Glutamatergic neuron (in vitro differentiated cells): ENCODE data around the gene ERCC6L2. TPM values are rescaled to one million over a fixed set of nuclear protein-coding genes. Genes with fewer than 3 reads are reported as not detected.

Experiments used
- DNase-seq: peaks from one replicate; pipeline ENCODE4 v3.0.0; 2022
- H3K27ac Mint-ChIP-seq: one replicate; pipeline ENCODE4 v1.8.0; 2020; ENCODE audit warnings: mild to moderate bottlenecking, mixed read lengths, inconsistent platforms; ENCODE audit not compliant: unreplicated experiment
- H3K27me3 Mint-ChIP-seq: one replicate; pipeline ENCODE4 v1.8.0; 2020; ENCODE audit warnings: mild to moderate bottlenecking, moderate library complexity, mixed read lengths, inconsistent platforms; ENCODE audit not compliant: unreplicated experiment
- H3K36me3 Mint-ChIP-seq: one replicate; pipeline ENCODE4 v1.8.0; 2020; ENCODE audit warnings: mild to moderate bottlenecking, mixed read lengths, inconsistent platforms; ENCODE audit not compliant: unreplicated experiment
- H3K4me1 Mint-ChIP-seq: one replicate; pipeline ENCODE4 v1.8.0; 2020; ENCODE audit warnings: mild to moderate bottlenecking, low read depth, mixed read lengths, inconsistent platforms; ENCODE audit not compliant: unreplicated experiment
- H3K4me3 Mint-ChIP-seq: one replicate; pipeline ENCODE4 v1.8.0; 2020; ENCODE audit warnings: mild to moderate bottlenecking, mixed read lengths, inconsistent platforms; ENCODE audit not compliant: unreplicated experiment
- H3K9me3 Mint-ChIP-seq: one replicate; pipeline ENCODE4 v1.8.0; 2020; ENCODE audit warnings: mild to moderate bottlenecking, moderate library complexity, mixed read lengths, inconsistent platforms; ENCODE audit not compliant: unreplicated experiment
- CTCF ChIP-seq: fragments of 200-600 bp; sonication (generic); IDR thresholded peaks from one replicate; pipeline ENCODE4 v1.5.0; 2021; ENCODE audit not compliant: partially characterized antibody, unreplicated experiment
- long read RNA-seq: library from polyadenylated mRNA; unstranded; transcript quantifications from one replicate; pipeline ENCODE4 v2.0.0, GENCODE V29; 2020; ENCODE audit not compliant: unreplicated experiment
- total RNA-seq: library from RNA; stranded (reverse); fragmentation: NEBNext Ultra II Directional; extraction: Animal tissue kit (Norgen Biotek cat#: 25700); gene quantifications from one replicate; pipeline ENCODE4 v1.2.1, GENCODE V29; 2021; ENCODE audit not compliant: unreplicated experiment

The ERCC6L2 gene
- total RNA-seq: 51.3 TPM
- long read RNA-seq, full-length matches to known transcripts: 1 of 4 reads
- long read RNA-seq, partial matches to known transcripts: 0 of 4 reads
- long read RNA-seq, other reads (novel, unspliced or antisense): 3 of 4 reads

- H3K27ac Mint-ChIP-seq: no peak within 1 kb of the TSS
- DNase-seq: peak; percentile 95
- no peak within 1 kb of the TSS for H3K4me3 Mint-ChIP-seq
- peaks cover 5% of the 10 kb centered on the region for H3K36me3 Mint-ChIP-seq
- peaks cover 2% of the 10 kb centered on the region for H3K27me3 Mint-ChIP-seq
- no peak for TF ChIP-seq CTCF
- peaks cover 9% of the 10 kb centered on the region for H3K4me1 Mint-ChIP-seq
- peaks cover 6% of the 10 kb centered on the region for H3K9me3 Mint-ChIP-seq
Measured at GRCh38 chr9:95875305-95876137, at the start of gene ERCC6L2. TSS of gene ERCC6L2 (plus strand) at chr9:95875691. CDS start at chr9:95876039, 348 bp downstream.

- no peak for TF ChIP-seq CTCF
- peaks cover 3% of the 10 kb centered on the region for H3K9me3 Mint-ChIP-seq
- DNase-seq: no peak
- peaks cover 5% of the 10 kb centered on the region for H3K27me3 Mint-ChIP-seq
- no peak overlapping the region for H3K27ac Mint-ChIP-seq
- peaks cover 6% of the 10 kb centered on the region for H3K36me3 Mint-ChIP-seq
- H3K4me1 Mint-ChIP-seq: peaks cover 2% of the 10 kb centered on the region
- H3K4me3 Mint-ChIP-seq: no peak overlapping the region
Measured at GRCh38 chr9:95826183-95826838, 49.2 kb upstream of the ERCC6L2 start.

- Mint-ChIP-seq H3K36me3 (peaks cover 10% of the 10 kb centered on the region), H3K4me3 (no peak overlapping the region), H3K4me1 (no peaks in the 10 kb centered on the region), H3K27ac (no peak overlapping the region), H3K9me3 (peaks cover 3% of the 10 kb centered on the region), H3K27me3 (peaks cover 4% of the 10 kb centered on the region)
- no peak for DNase-seq
- no peak for TF ChIP-seq CTCF
Measured at GRCh38 chr9:95830768-95831167, 44.7 kb upstream of the ERCC6L2 start.

GRCh38 chr9:95831810-95832209, 43.7 kb upstream of the ERCC6L2 start:
- DNase-seq: no peak
- peaks cover 4% of the 10 kb centered on the region for H3K27me3 Mint-ChIP-seq
- no peaks in the 10 kb centered on the region for H3K4me1 Mint-ChIP-seq
- H3K9me3 Mint-ChIP-seq: peaks cover 3% of the 10 kb centered on the region
- no peak for TF ChIP-seq CTCF
- H3K27ac Mint-ChIP-seq: no peak overlapping the region
- no peak overlapping the region for H3K4me3 Mint-ChIP-seq
- peaks cover 10% of the 10 kb centered on the region for H3K36me3 Mint-ChIP-seq
